Endodermal cell (in vitro differentiated cells): Measurements from ENCODE around the gene CREB3L2. TPM values are rescaled to one million over a fixed set of nuclear protein-coding genes. Genes with fewer than 3 reads are reported as not detected.

Experiments
- DNase-seq: peaks from one replicate; pipeline ENCODE4 v3.0.0-alpha.2; 2017
- H3K27ac ChIP-seq: 2 replicates; pipeline ENCODE4 v1.5.1; 2013; ENCODE audit warnings: mild to moderate bottlenecking, low read depth, low read length, moderate library complexity
- H3K27me3 ChIP-seq: 2 replicates; pipeline ENCODE4 v1.6.1; 2013; ENCODE audit warnings: mild to moderate bottlenecking, low read length, moderate library complexity; ENCODE audit not compliant: insufficient read depth, control insufficient read depth, poor library complexity, severe bottlenecking
- H3K36me3 ChIP-seq: 2 replicates; pipeline ENCODE4 v1.7.0; 2013; ENCODE audit warnings: mild to moderate bottlenecking, low read length, moderate library complexity; ENCODE audit not compliant: control insufficient read depth, insufficient read depth
- H3K4me1 ChIP-seq: one replicate; pipeline ENCODE4 v1.7.0; 2013; ENCODE audit warnings: low read length; ENCODE audit not compliant: control insufficient read depth, insufficient read depth
- H3K4me3 ChIP-seq: 2 replicates; pipeline ENCODE4 v1.5.1; 2013; ENCODE audit warnings: mild to moderate bottlenecking, low read length, moderate library complexity
- H3K9ac ChIP-seq: 2 replicates; pipeline ENCODE4 v1.6.1; 2013; ENCODE audit warnings: mild to moderate bottlenecking, low read length, moderate library complexity; ENCODE audit not compliant: poor library complexity, severe bottlenecking; ENCODE audit errors: extremely low read depth
- H3K9me3 ChIP-seq: 2 replicates; pipeline ENCODE4 v1.6.1; 2013; ENCODE audit warnings: mild to moderate bottlenecking, low read length, moderate library complexity; ENCODE audit not compliant: control insufficient read depth
- H3K27ac Mint-ChIP-seq: 2 replicates; pipeline ENCODE4 v1.8.0; 2020; ENCODE audit warnings: mixed read lengths
- H3K27me3 Mint-ChIP-seq: 2 replicates; pipeline ENCODE4 v1.8.0; 2021; ENCODE audit warnings: mild to moderate bottlenecking, mixed read lengths; ENCODE audit not compliant: insufficient read depth
- H3K36me3 Mint-ChIP-seq: 2 replicates; pipeline ENCODE4 v1.8.0; 2020; ENCODE audit warnings: low read depth, mixed read lengths
- H3K4me1 Mint-ChIP-seq: 2 replicates; pipeline ENCODE4 v1.8.0; 2020; ENCODE audit warnings: mixed read lengths
- H3K4me3 Mint-ChIP-seq: 2 replicates; pipeline ENCODE4 v1.8.0; 2020; ENCODE audit warnings: mild to moderate bottlenecking, moderate library complexity, mixed read lengths
- H3K9me3 Mint-ChIP-seq: 2 replicates; pipeline ENCODE4 v1.8.0; 2020; ENCODE audit warnings: mild to moderate bottlenecking, mixed read lengths
- WGBS, 2 experiments: methylation state at CpG; one replicate each; pipeline versions ENCODE4 v1.1.5 to v1.1.7; 2013; ENCODE audit warnings: missing lambda C conversion rate in 2 of 2, mixed read lengths in 1 of 2; ENCODE audit not compliant: insufficient coverage in 1 of 2, insufficient read length in 1 of 2; 5-methylcytosine and 5-hydroxymethylcytosine counted together
- total RNA-seq, 2 donors: library from RNA; stranded (reverse); fragmentation: NEBNext Ultra II Directional in 1 of 2; extraction: Animal tissue kit (Norgen Biotek cat#: 25700) in 1 of 2; gene quantifications; 2 replicates in 1 of 2; 3 replicates in 1 of 2; pipeline ENCODE4 v1.2.1, GENCODE V29; 2021
- TF ChIP-seq, protein P1 (sequence below): fragments of 200-600 bp; sonication (generic); conservative IDR thresholded peaks from 2 replicates; pipeline ENCODE4 v1.5.0; 2021; ENCODE audit warnings: antibody characterized with exemption, mild to moderate bottlenecking

CREB3L2 gene
- total RNA-seq, 2 donors from 2014 or later, result 48.2 to 80.2 TPM

DNA sequence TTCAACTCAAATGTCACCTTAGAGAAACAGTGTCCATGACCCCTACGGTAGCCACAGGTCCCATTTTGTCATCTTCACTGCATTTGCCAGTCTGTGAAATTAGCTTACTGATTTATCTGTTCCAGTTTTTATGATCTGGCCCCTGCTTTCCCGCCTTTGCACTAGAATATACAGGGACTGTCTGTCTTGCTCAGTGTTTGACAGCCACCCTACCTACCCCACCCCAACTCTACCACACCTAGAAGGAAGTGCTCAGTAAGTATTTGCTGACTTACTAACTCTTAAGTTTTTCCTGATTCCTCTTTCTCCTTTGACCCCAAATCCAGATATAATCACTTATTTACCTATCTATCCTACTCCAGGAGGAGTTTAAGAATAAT lies 49.5 kb downstream of the CREB3L2 start:
- Histone ChIP-seq H3K9me3 (no peaks in the 10 kb centered on the region), H3K36me3 (peaks cover under 1% of the 10 kb centered on the region), H3K27ac (no peak overlapping the region), H3K9ac (no peak overlapping the region), H3K4me3 (no peak overlapping the region), H3K4me1 (peaks cover 40% of the 10 kb centered on the region), H3K27me3 (no peaks in the 10 kb centered on the region)
- TF ChIP-seq, protein P1, sequence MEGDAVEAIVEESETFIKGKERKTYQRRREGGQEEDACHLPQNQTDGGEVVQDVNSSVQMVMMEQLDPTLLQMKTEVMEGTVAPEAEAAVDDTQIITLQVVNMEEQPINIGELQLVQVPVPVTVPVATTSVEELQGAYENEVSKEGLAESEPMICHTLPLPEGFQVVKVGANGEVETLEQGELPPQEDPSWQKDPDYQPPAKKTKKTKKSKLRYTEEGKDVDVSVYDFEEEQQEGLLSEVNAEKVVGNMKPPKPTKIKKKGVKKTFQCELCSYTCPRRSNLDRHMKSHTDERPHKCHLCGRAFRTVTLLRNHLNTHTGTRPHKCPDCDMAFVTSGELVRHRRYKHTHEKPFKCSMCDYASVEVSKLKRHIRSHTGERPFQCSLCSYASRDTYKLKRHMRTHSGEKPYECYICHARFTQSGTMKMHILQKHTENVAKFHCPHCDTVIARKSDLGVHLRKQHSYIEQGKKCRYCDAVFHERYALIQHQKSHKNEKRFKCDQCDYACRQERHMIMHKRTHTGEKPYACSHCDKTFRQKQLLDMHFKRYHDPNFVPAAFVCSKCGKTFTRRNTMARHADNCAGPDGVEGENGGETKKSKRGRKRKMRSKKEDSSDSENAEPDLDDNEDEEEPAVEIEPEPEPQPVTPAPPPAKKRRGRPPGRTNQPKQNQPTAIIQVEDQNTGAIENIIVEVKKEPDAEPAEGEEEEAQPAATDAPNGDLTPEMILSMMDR, result no peak
- Mint-ChIP-seq H3K27ac (peak overlapping the region; percentile 38), H3K27me3 (no peaks in the 10 kb centered on the region), H3K9me3 (no peaks in the 10 kb centered on the region), H3K4me1 (peaks cover 75% of the 10 kb centered on the region), H3K36me3 (no peaks in the 10 kb centered on the region), H3K4me3 (no peak overlapping the region)
- no peak for DNase-seq
- 88 to 91% methylated on average over 2 of the region's 2 CpGs for WGBS, 2 experiments

DNA sequence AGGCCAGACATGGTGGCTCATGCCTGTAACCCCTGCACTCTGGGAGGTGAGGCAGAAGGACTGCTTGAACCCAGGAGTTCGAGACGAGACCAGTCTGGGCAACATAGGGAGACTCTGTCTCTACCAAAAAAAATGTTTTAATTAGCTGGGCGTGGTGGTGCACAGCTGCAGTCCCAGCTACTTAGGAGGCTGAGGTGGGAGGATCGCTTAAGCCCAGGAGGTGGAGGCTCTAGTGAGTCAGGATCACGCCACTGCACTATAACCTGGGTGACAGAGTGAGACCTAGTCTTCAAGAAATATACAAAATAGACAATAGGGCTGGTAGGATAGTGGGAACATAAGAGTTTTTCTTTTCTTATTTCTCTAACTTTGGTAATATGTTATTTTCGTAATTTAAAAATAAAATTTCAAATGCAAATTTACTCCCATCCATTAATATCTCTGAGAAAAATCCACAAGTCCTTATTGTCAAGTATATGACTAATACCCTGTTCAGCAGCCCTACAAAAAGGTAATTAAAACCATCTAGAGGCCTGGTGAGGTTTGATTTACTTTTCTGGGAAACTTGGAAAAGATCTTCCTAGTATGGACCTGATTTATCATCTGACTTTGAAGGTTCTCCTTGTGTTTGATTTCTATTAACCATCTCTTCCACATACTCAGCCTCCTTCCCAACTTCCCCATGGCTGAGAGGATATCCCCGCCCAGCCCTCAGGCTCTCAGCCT lies 50.0 kb downstream of the CREB3L2 start:
- no peak overlapping the region for H3K9ac ChIP-seq
- no peaks in the 10 kb centered on the region for H3K36me3 ChIP-seq
- no peak overlapping the region for H3K4me3 ChIP-seq
- H3K27me3 Mint-ChIP-seq, result no peaks in the 10 kb centered on the region
- H3K9me3 ChIP-seq, result no peaks in the 10 kb centered on the region
- H3K27ac ChIP-seq, result no peak overlapping the region
- H3K27me3 ChIP-seq, result no peaks in the 10 kb centered on the region
- peaks cover 69% of the 10 kb centered on the region for H3K4me1 Mint-ChIP-seq
- peak overlapping the region; percentile 38 for H3K27ac Mint-ChIP-seq
- no peaks in the 10 kb centered on the region for H3K36me3 Mint-ChIP-seq
- H3K9me3 Mint-ChIP-seq, result no peaks in the 10 kb centered on the region
- peaks cover 40% of the 10 kb centered on the region for H3K4me1 ChIP-seq
- 95 to 97% methylated on average over 6 to 7 of the region's 7 CpGs for WGBS, 2 experiments
- H3K4me3 Mint-ChIP-seq, result no peak overlapping the region
- no peak for DNase-seq
- TF ChIP-seq, protein P1, result no peak

DNA sequence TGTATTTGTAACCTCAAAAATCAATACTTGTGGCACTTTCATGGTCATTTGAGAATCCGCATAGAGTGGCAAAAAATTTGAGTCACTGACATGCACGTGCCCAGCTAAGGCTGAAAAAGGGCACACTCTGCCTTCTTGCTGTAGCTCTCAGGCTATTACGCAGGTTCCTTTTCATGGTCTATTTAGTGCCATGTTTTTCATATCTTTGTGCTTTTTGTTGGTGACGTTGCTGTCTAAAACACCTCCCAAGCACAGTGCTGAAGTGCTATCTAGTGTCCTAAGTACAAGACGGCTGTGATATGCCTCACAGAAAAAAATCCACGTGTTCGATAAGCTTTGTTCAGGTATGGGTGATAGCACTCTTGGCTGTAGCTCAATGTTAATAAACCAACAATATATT lies 50.9 kb downstream of the CREB3L2 start:
- Mint-ChIP-seq H3K27me3 (no peaks in the 10 kb centered on the region), H3K36me3 (no peaks in the 10 kb centered on the region), H3K4me1 (peaks cover 68% of the 10 kb centered on the region), H3K9me3 (no peaks in the 10 kb centered on the region), H3K4me3 (no peak overlapping the region), H3K27ac (no peak overlapping the region)
- Histone ChIP-seq H3K9me3 (no peaks in the 10 kb centered on the region), H3K36me3 (no peaks in the 10 kb centered on the region), H3K9ac (no peak overlapping the region), H3K4me1 (peaks cover 40% of the 10 kb centered on the region), H3K27me3 (no peaks in the 10 kb centered on the region), H3K27ac (no peak overlapping the region), H3K4me3 (no peak overlapping the region)
- DNase-seq, result no peak
- 95 to 98% methylated on average over 5 to 7 of the region's 7 CpGs for WGBS, 2 experiments
- TF ChIP-seq, protein P1, result no peak
